ENCODE data around the gene WDFY1. TPM values are rescaled to one million over a fixed set of nuclear protein-coding genes. Genes with fewer than 3 reads are reported as not detected.
"Not testable (repeated sequence)": the region's sequence is repeated elsewhere in the genome, so short reads cannot be mapped to it uniquely, and the experiment has no call there.

The WDFY1 gene
- total RNA-seq, 1 donor from 2014 or later: 50.1 TPM

DNA sequence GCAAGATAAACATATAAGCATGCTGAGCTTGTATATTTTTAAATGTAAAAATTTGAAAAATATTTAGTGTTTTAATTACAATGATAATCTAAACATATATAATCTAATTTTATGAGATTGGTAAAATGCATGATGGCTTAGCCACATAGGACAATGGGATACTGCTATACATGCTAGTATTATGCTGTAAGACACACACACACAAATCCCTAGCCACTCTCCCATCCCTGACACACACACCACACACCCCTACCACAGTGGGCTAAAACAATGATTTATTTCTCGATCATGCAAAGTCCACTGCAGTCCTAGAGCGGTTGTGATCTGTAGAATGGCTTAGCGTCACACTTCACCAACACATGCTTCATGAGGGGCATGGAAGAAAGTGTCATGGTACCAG, 71.5 kb downstream of the WDFY1 start:
- Histone ChIP-seq H3K36me3 (peaks cover 62% of the 10 kb centered on the region), H3K27ac (no peak overlapping the region), H3K4me3 (no peak overlapping the region), H3K9me3 (no peaks in the 10 kb centered on the region), H3K4me1 (no peaks in the 10 kb centered on the region), H3K27me3 (no peaks in the 10 kb centered on the region)
- DNase-seq: no peak
- no peak for ATAC-seq
- intact Hi-C loops (cut with DNase I): no loop called here
- TF ChIP-seq, protein P1, sequence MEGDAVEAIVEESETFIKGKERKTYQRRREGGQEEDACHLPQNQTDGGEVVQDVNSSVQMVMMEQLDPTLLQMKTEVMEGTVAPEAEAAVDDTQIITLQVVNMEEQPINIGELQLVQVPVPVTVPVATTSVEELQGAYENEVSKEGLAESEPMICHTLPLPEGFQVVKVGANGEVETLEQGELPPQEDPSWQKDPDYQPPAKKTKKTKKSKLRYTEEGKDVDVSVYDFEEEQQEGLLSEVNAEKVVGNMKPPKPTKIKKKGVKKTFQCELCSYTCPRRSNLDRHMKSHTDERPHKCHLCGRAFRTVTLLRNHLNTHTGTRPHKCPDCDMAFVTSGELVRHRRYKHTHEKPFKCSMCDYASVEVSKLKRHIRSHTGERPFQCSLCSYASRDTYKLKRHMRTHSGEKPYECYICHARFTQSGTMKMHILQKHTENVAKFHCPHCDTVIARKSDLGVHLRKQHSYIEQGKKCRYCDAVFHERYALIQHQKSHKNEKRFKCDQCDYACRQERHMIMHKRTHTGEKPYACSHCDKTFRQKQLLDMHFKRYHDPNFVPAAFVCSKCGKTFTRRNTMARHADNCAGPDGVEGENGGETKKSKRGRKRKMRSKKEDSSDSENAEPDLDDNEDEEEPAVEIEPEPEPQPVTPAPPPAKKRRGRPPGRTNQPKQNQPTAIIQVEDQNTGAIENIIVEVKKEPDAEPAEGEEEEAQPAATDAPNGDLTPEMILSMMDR (IDR thresholded peaks at IDR 0.05): no peak

DNA sequence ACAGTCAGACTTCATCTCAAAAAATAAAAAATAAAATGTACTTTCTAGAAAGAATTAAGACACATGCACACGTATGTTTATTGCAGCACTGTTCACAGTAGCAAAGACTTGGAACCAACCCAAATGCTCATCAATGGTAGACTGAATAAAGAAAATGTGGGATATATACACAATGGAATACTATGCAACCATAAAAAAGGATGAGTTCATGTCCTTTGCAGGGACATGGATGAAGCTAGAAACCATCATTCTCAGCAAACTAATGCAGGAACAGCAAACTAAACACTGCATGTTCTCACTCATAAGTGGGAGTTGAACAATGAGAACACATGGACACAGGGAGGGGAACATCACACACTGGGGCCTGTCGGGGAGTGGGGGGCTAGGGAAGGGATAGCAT, 72.4 kb downstream of the WDFY1 start:
- ATAC-seq; H3K27me3 ChIP-seq; intact Hi-C loops (cut with DNase I); H3K4me3 ChIP-seq; H3K9me3 ChIP-seq; H3K4me1 ChIP-seq; DNase-seq; H3K27ac ChIP-seq: not testable (repeated sequence)
- peaks cover 53% of the 10 kb centered on the region for H3K36me3 ChIP-seq

DNA sequence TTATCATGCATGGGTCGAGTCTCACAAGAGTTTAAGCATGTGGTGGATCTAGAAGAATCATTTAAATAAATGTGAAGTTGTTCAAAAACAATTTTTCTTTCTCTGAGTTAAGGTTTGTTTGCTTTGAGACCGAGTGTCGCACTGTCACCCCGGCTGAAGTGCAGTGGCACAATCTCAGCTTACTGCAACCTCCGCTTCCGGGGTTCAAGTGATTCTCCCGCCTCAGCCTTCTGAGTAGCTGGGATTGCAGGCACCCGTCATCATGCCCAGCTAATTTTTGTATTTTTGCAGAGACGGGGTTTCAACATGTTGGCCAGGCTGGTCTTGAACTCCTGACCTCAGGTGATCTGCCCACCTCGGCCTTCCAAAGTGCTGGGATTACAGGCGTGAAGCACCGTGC, 73.5 kb downstream of the WDFY1 start:
- H3K36me3 ChIP-seq: peaks cover 43% of the 10 kb centered on the region
- intact Hi-C loops (cut with DNase I); H3K27me3 ChIP-seq; ATAC-seq; DNase-seq; H3K4me3 ChIP-seq; H3K4me1 ChIP-seq; H3K9me3 ChIP-seq; H3K27ac ChIP-seq: not testable (repeated sequence)

DNA sequence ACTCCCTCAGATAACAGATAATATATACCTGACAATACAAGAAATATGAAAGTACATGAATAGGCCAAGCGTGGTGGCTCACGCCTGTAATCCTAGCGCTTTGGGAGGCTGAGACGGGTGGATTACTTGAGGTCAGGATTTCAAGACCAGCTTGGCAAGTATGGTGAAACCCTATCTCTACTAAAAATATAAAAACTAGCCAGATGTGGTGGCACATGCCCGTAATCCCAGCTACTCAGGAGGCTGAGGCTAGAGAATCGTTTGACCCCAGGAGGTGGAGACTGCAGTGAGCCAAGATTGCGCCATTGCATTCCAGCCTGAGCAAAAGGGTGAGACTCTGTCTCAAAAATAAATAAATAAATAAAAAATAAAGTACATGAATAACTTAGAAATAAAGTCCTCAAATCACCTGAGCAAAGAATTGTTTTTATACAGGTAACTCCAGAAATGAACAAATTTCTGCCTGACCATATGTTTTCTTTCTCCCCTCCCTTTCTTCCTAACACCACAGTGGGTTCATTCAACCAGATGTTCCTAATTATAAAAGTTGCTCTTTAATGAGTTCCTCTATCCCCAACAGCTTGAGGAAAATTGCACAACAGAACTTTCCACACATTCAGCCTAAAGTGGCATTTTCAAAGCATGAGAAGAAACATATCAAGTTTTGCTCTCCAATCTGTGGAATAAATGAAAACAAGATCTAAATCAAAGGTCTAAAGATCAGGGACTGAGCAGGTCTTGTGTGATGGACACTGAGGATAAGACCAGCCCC, 74.1 kb downstream of the WDFY1 start:
- ATAC-seq (peak; percentile 34), DNase-seq (no peak)
- no peaks in the 10 kb centered on the region for H3K27me3 ChIP-seq
- H3K36me3 ChIP-seq: peaks cover 37% of the 10 kb centered on the region
- H3K9me3 ChIP-seq: no peaks in the 10 kb centered on the region
- no peak overlapping the region for H3K27ac ChIP-seq
- no peaks in the 10 kb centered on the region for H3K4me1 ChIP-seq
- intact Hi-C loops (cut with DNase I): no loop called here
- TF ChIP-seq, protein P1 (IDR thresholded peaks at IDR 0.05): no peak
- H3K4me3 ChIP-seq: no peak overlapping the region

DNA sequence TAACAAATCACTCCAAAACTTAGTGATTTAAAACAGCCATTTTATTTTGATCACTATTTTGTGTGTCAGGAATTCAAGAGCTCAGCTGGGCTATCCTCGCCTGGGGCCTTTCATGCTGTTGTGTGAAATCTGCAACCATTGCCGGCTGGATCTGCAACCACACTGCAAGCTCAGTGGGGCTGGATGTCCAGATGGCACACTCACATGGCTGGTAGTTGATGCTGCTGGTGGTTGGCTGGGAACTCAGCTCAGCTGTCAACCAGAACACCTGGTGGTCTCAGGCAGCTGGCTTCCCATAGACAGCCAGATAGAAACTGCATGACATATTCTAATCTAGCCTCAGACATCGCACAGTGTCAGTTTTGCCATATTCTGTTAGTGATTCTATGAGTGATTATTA, 77.1 kb downstream of the WDFY1 start:
- DNase-seq: no peak

DNA sequence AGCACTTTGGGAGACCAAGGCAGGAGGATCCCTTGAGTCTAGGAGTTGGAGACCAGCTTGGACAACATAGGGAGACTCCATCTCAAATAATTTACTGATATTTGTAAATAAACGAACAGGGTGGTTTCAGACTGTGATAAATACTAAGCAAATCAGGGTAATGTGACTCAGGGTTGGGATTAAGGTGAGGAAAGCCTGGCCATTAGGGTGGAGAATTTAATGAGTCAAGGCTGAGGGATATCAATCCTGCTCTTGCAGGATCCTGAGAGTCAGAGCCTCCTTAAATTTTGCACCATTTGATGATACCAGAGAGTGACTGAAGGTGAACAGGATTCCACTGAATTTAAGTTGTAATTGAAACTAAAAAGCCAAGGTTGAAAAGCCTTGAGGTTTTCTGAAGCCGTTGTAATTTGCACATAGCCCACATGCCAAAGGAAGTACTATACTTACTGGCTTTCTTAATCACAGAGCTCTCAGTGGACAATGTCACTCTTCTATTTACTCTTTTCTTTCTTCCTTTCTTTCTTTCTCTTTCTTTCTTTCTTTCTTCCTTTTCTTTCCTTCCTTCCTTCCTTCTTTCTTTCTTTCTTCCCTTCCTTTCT, 79.1 kb downstream of the WDFY1 start:
- H3K27ac ChIP-seq: no peak overlapping the region
- ATAC-seq: no peak
- no peak overlapping the region for H3K4me3 ChIP-seq
- H3K36me3 ChIP-seq: peaks cover 7% of the 10 kb centered on the region
- TF ChIP-seq, protein P1 (IDR thresholded peaks at IDR 0.05): no peak
- H3K27me3 ChIP-seq: no peaks in the 10 kb centered on the region
- intact Hi-C loops (cut with DNase I): no loop called here
- no peak for DNase-seq
- no peaks in the 10 kb centered on the region for H3K9me3 ChIP-seq
- H3K4me1 ChIP-seq: peaks cover 3% of the 10 kb centered on the region

More for the DNA sequence above, 77.1 kb downstream of the WDFY1 start:
- Histone ChIP-seq H3K9me3 (no peaks in the 10 kb centered on the region), H3K27me3 (no peaks in the 10 kb centered on the region), H3K4me1 (peaks cover 3% of the 10 kb centered on the region), H3K36me3 (peaks cover 8% of the 10 kb centered on the region), H3K4me3 (no peak overlapping the region), H3K27ac (no peak overlapping the region)
- intact Hi-C loops (cut with DNase I): no loop called here
- TF ChIP-seq, protein P1 (IDR thresholded peaks at IDR 0.05): no peak
- no peak for ATAC-seq
